ENCODE measurements around the gene PARP9.
A peak's percentile ranks its signal among the peaks of the same experiment; 100 is the strongest.
"Not testable (repeated sequence)": the region's sequence is repeated elsewhere in the genome, so short reads cannot be mapped to it uniquely, and the experiment has no call there.

PARP9 gene

GRCh38 chr3:122572940-122573412, 8.9 kb upstream of the PARP9 start:
- peak; percentile 36 to 39 for DNase-seq

GRCh38 chr3:122568755-122569154, 4.7 kb upstream of the PARP9 start:
- no peak for DNase-seq

GRCh38 chr3:122568131-122568530, 4.0 kb upstream of the PARP9 start:
- DNase-seq: not testable (repeated sequence)

- DNase-seq: peak in 1 of 2 experiments; percentile 39
Observed at GRCh38 chr3:122563717-122564025, 429 bp downstream of the PARP9 start.

- no peak for DNase-seq
Observed at GRCh38 chr3:122562923-122563716, 980 bp downstream of the PARP9 start.

GRCh38 chr3:122560680-122561079, 3.4 kb downstream of the PARP9 start:
- peak; percentile 78 to 91 for DNase-seq

GRCh38 chr3:122559906-122560305, 4.2 kb downstream of the PARP9 start:
- DNase-seq: no peak

- no peak for DNase-seq
Observed at GRCh38 chr3:122558605-122559004, 5.5 kb downstream of the PARP9 start.

GRCh38 chr3:122557356-122557755, 6.7 kb downstream of the PARP9 start:
- no peak for DNase-seq

GRCh38 chr3:122555275-122556071, 8.6 kb downstream of the PARP9 start:
- no peak for DNase-seq

- no peak for DNase-seq
Observed at GRCh38 chr3:122553171-122553570, 10.9 kb downstream of the PARP9 start.

- no peak for DNase-seq
Observed at GRCh38 chr3:122548619-122549018, 15.5 kb downstream of the PARP9 start.

GRCh38 chr3:122548076-122548475, 16.0 kb downstream of the PARP9 start:
- no peak for DNase-seq

GRCh38 chr3:122546151-122546550, 17.9 kb downstream of the PARP9 start:
- no peak for DNase-seq

- peak; percentile 47 to 59 for DNase-seq
Observed at GRCh38 chr3:122538956-122539490, 25.1 kb downstream of the PARP9 start.

- DNase-seq: no peak
Observed at GRCh38 chr3:122536632-122537001, 27.5 kb downstream of the PARP9 start.

- no peak for DNase-seq
Observed at GRCh38 chr3:122535964-122536631, 28.0 kb downstream of the PARP9 start.

GRCh38 chr3:122533931-122534334, 30.2 kb downstream of the PARP9 start:
- peak; percentile 97 to 98 for DNase-seq

- DNase-seq: no peak
Observed at GRCh38 chr3:122533480-122533879, 30.6 kb downstream of the PARP9 start.

GRCh38 chr3:122530164-122530563, 33.9 kb downstream of the PARP9 start:
- DNase-seq: no peak

GRCh38 chr3:122523317-122523716, 40.8 kb downstream of the PARP9 start:
- no peak for DNase-seq

- DNase-seq: no peak
Observed at GRCh38 chr3:122520861-122521260, 43.2 kb downstream of the PARP9 start.

GRCh38 chr3:122519693-122520092, 44.4 kb downstream of the PARP9 start:
- DNase-seq: no peak
